HG03159 (cell line): ENCODE data around the gene C6orf47.

Experiments
- ATAC-seq: cut with Tn5 transposase; IDR thresholded peaks from one replicate; pipeline ENCODE4 v1.9.1; 2021; ENCODE audit warnings: mild to moderate bottlenecking, moderate library complexity; ENCODE audit not compliant: unreplicated experiment

Gene C6orf47

GRCh38 chr6:31615748-31616147 is 44.8 kb downstream of the C6orf47 start:
- no peak for ATAC-seq

- no peak for ATAC-seq
Measured at GRCh38 chr6:31614684-31615578, 45.6 kb downstream of the C6orf47 start, which contains the start of gene AIF1. Gene AIF1 (plus strand): TSS chr6:31615234. CDS start chr6:31615330, 96 bp downstream.

GRCh38 chr6:31614075-31614619 is 46.4 kb downstream of the C6orf47 start:
- no peak for ATAC-seq

GRCh38 chr6:31610968-31611367 is 49.6 kb downstream of the C6orf47 start:
- no peak for ATAC-seq

- ATAC-seq = no peak
Measured at GRCh38 chr6:31609519-31610406, 50.8 kb downstream of the C6orf47 start.
